IPS-NIHi7 (cell line): ENCODE data around the gene ATAD2B.

Source experiments
- DNase-seq: peaks from one replicate; pipeline ENCODE4 v3.0.0; 2012; ENCODE audit warnings: mixed read lengths; ENCODE audit errors: extremely low spot score

Gene ATAD2B

DNA sequence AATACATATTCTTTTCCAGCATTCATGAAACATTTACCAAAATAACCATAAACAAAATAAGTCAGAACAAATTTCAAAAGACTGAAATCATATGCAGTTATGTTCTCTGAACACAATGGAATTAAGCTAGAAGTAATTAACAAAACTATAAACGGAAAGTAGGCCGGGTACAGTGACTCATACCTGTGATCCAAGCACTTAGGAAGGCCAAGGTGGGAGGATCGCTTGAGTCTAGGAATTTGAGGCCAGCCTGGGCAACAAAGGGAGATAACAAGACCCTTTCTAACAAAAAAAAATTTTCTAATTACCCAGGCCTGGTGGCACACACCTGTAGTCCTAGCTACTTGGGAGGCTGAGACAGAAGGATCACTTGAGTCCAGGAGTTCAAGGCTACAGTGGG is 14.9 kb downstream of the ATAD2B start:
- no peak for DNase-seq

DNA sequence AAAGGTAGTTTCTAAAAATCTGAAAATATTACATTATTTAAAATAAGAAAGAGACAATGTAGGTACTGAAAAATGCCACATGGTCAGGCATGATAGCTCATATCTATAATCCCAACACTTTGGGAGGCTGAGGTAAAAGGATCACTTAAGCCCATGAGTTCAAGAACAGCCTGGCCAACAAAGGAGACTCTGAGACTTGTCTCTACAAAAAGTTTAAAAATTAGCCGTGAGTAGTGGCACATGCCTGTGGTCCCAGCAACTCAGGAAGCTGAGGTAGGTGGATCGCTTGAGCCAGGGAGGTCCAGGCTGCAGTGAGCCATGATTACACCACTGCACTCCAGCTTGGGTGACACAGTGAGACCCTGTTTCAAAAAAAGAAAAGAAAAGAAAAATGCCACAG is 21.8 kb downstream of the ATAD2B start:
- DNase-seq: no peak

GRCh38 chr2:23904692-23905091 is 22.2 kb downstream of the ATAD2B start:
- no peak for DNase-seq

DNA sequence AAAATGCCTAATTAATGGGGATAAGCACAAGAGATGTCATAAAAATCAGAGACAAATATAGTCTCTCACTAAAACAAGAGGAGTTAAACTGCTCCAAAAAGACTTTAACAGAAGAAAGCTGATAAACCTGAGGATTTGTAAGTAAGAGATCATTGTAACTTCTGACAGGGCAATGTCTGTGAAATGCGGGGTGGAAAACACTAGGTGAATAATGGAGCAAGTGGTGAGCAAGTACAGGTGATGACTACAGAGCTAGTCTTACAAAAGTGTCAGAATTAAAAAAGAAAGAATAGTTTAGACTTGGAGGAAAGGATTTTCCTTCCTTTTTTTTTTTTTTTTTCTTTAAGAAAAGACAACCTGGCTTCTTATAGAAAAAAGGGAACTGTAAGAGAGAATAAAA is 22.7 kb downstream of the ATAD2B start:
- no peak for DNase-seq

DNA sequence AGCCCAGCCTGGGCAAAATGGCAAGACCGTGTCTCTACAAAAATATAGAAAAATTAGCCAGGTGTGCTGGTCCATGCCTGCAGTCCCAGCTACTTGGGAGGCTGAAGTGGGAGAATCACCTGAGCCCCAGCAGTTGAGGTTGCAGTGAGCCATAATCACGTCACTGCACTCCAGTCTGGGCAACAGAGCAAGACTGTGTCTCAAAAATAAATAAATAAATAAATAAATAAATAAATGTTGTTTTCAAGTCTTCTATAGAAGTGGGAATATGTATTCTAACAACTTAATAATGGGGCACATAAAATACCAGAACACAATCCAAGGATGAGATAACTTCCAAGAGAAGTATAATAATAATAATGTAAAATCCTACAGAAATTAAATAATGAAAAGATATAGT is 23.9 kb downstream of the ATAD2B start:
- DNase-seq: no peak

GRCh38 chr2:23901966-23902846 is 24.7 kb downstream of the ATAD2B start:
- no peak for DNase-seq

DNA sequence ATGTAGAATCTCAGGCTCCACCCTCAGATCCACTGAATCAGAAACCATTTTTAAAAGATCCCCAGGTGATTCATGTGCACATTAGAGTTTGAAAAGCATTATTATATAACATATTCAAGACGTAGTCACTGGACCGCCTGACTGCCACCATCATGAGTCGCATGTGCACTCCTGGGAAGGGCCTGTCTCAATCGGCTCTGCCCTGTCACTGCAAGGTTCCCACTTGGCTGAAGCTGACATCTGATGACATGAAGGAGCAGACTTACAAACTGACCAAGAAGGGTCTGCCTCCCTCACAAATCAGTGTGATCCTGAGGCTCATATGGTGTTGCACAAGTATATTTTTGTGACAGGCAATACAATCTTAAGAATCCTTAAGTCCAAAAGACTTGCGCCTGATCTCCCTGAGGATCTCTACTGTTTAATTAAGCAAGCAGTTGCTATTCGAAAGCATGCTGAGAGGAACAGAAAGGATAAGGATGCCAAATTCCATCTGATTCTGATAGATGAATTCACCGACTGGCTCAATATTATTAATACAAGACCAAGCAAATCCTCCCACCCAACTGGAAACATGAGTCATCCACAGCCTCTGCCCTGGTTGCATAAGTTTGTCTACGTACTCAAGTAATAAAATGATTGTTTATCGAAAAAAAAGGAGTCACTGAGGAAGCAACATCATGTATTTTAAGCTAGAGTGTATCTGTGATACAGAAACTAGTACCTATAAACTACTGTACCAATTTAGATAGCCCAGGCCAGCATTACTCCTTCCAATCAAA is 26.2 kb downstream of the ATAD2B start:
- DNase-seq: no peak

DNA sequence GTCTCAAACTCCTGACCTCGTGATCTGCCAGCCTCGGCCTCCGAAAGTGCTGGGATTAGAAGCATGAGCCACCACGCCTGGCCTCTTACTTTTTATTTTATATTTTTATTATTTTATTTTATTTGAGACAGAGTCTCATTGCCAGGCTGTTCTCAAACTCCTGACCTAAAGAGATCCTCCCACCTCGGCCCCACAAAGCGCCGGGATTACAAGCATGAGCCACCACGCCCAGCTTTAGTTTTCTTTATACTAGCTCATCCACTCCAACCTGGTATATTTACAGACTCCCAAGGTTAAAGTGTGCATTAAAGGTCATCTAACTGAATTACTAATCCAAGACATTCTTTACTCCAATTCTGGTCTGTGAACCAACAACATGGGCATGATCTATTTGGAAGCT is 26.8 kb downstream of the ATAD2B start:
- DNase-seq: no peak

DNA sequence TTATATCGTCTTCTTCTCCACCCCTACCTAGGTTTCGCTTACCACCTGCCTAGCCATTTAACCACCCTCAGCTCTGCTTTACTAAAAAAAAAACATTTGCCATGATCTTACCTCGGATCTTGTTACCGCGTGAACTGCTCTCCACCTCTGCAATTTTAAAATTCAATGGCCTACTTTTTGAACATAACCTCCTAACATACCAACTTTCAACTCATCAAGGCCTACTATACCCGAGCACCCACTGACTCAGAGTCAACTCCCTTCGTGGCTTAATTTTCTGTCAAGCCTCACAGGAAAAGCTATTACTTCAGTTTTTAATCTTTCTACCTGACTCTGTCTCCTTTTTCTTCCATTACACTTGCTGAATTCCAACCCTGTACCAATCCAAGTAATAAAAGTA is 55.7 kb downstream of the ATAD2B start:
- no peak for DNase-seq

DNA sequence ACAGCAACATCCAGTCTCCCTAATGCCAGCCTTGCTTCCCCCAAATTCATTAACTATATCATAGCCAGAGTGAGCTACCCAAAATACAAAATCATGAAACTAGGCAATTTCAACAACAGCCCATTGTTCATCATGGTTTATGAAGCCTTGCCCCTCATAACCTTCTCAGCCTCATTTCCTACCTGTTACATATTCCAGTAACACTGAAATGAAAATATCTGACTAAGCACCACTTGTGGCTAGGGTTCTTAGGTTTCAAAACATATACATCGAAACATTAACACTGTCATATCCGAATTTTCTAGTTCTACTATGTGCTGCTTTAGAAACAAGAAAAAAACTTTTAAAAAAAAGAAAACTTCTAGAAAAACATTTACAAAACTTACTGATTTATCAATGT is 59.5 kb downstream of the ATAD2B start:
- DNase-seq: no peak

GRCh38 chr2:23862716-23863426 is 64.1 kb downstream of the ATAD2B start:
- no peak for DNase-seq

- no peak for DNase-seq
Measured at GRCh38 chr2:23861952-23862351, 65.0 kb downstream of the ATAD2B start.

DNA sequence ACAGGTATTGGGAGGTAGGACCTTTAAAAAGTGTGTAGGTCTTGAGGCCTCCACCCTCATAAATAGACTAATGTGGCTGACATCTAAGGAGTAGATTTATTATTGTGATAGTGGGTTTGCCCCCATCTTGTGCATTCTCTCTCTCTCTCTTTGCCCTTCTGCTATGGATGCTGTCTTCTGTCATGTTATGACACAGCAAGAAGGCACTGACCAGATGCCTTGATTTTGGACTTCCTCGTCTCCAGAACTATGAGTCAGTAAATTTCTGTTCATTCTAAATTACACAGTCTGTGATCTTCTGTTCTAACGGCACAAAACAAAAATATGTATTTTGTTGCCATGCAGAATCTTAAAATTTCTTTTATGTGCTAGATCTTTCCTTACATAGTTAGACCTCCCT is 66.9 kb downstream of the ATAD2B start:
- DNase-seq: no peak

GRCh38 chr2:23859234-23859633 is 67.7 kb downstream of the ATAD2B start:
- no peak for DNase-seq

DNA sequence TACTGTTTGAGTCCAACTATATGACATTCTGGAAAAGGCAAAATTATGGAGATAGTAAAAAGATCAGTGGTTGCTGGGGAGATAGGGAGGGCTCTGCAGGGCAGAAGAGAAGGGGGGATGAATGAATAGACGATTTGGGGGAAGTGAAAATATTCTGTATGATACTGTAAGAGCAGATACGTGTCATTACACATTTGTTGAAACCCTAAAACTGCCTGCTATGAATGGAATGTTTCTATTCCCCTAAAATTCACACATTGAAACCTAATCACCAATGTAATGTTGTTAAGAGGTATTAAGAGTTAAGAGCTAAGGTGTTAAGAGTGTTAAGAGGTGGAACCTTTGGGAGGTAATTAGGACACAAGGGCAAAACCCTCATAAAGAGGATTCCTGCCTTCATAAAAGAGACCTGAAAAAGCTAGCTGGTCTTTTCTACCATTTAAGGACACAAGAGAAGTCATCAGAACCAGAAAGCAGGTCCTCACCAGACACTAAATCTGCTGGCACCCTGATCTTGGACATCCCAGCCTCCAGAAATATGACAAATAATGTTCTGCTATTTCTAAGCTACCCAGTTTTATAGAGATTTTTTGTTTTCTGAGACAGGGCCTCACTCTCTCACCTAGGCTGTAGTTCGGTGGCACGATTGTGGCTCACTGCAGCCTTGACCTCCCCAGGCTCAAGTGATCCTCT is 76.2 kb downstream of the ATAD2B start:
- DNase-seq: no peak

DNA sequence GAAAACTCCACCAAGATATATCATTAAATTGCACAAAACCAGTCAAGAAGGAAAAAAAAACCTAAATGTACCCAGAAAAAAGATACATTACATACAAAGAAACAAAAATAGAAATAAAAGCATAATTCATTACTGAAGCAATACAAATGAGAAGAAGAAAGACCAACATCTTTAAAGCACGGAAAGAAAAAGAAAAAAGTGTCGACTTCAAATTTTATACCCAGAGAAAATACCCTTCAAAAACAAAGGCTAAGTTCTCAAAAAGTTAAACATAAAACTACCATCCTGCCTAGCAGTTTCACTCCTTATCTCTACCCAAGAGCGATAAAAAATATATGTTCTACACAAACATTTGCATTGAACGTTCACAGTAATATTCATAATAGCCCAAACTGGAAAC is 82.0 kb downstream of the ATAD2B start:
- no peak for DNase-seq

DNA sequence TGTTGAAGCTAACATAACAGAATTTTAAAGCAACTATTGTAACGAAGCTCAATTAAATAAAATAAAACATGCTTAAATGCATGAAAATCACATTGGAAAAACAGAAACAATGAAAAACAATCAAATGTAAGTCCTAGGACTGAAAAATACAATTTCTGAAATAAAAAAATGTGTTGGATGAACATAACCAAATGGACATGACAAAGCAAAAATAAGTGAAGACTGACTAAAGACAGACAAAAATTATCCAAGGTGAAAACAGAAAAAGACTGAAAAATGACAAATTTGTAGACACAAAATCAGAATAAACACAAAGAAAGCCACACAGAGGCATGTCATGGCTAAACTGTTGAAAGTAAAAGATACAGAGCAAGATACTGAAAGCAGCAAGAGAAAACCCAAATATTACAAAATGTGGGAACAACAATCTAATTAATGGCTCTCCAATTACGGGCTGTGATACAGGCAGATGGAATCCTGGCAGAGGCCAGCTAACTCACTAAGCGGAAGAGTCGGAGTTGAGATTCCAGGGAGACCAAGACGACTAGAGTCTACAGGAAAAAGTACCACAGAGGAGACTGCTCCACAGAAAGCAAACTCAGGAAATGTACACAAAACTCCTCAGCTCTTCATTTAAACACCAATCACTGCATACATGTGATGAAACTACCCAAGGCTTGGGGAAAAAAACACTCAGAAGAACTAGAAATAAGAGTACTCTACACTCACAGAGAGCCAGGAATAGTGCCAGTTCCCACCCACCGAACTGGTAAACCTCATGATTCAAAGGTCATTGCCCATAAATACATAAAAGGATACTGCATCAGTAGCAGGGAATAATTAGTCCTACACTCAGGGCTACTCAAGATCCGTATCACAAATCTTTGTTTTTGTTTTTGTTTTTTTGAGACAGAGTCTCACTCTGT is 83.6 kb downstream of the ATAD2B start:
- no peak for DNase-seq

GRCh38 chr2:23839919-23840578 is 86.9 kb downstream of the ATAD2B start:
- no peak for DNase-seq

- DNase-seq: no peak
Measured at GRCh38 chr2:23838996-23839395, 87.9 kb downstream of the ATAD2B start.

DNA sequence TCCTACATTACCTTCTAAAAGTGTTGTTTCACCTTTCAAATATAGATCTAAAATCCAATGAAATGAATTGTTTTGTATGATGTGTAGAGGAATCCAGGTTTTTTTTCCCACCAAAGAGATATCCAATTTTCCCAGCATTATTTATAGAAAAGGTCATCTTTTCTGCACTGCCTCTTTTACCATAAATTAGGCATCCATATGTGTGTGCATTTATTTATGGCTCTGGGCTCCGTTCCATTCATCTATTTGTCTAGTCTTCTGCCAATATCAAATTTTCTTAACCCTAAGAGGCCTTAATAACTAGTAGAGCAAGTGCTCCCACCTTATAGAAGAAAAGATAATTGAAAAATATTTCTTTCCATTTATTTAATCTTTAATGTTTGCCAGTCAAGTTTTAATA is 88.3 kb downstream of the ATAD2B start:
- no peak for DNase-seq
